ENCODE data around the gene OST4. TPM values are rescaled to one million over a fixed set of nuclear protein-coding genes. Genes with fewer than 3 reads are reported as not detected.

The OST4 gene
- total and polyA plus RNA-seq, 2 donors from 2014 or later = 260 to 718 TPM

DNA sequence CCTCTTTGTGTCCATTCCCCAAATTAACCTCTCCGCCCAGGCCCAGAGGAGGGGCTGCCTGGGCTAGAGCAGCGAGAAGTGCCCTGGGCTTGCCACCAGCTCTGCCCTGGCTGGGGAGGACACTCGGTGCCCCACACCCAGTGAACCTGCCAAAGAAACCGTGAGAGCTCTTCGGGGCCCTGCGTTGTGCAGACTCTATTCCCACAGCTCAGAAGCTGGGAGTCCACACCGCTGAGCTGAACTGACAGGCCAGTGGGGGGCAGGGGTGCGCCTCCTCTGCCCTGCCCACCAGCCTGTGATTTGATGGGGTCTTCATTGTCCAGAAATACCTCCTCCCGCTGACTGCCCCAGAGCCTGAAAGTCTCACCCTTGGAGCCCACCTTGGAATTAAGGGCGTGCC is 28.6 kb upstream of the OST4 start:
- Histone ChIP-seq H3K27ac (ENCODE audit: low read depth in 2 of 2, low read length in 2 of 2) (no peak overlapping the region), H3K9me3 (ENCODE audit: control insufficient read depth in 2 of 3, insufficient read depth in 1 of 3, low read length in 3 of 3) (no peaks in the 10 kb centered on the region), H3K4me3 (ENCODE audit: low read length in 3 of 3) (no peak overlapping the region), H3K9ac (ENCODE audit: low read length in 3 of 3) (no peak overlapping the region), H3K27me3 (ENCODE audit: control insufficient read depth, insufficient read depth, low read length) (no peaks in the 10 kb centered on the region), H3K4me1 (ENCODE audit: control insufficient read depth in 2 of 3, insufficient read depth in 2 of 3, low read depth in 1 of 3, low read length in 3 of 3) (peaks cover 0 to 12% (median 6%) of the 10 kb centered on the region in 3 donors), H3K36me3 (ENCODE audit: control insufficient read depth in 2 of 3, insufficient read depth in 3 of 3, low read length in 3 of 3) (peaks cover 0 to 11% (median 2%) of the 10 kb centered on the region in 3 donors)
- FAIRE-seq (no peak), DNase-seq (peak in 1 of 5 donors; percentile 69)
- TF ChIP-seq, protein P1, sequence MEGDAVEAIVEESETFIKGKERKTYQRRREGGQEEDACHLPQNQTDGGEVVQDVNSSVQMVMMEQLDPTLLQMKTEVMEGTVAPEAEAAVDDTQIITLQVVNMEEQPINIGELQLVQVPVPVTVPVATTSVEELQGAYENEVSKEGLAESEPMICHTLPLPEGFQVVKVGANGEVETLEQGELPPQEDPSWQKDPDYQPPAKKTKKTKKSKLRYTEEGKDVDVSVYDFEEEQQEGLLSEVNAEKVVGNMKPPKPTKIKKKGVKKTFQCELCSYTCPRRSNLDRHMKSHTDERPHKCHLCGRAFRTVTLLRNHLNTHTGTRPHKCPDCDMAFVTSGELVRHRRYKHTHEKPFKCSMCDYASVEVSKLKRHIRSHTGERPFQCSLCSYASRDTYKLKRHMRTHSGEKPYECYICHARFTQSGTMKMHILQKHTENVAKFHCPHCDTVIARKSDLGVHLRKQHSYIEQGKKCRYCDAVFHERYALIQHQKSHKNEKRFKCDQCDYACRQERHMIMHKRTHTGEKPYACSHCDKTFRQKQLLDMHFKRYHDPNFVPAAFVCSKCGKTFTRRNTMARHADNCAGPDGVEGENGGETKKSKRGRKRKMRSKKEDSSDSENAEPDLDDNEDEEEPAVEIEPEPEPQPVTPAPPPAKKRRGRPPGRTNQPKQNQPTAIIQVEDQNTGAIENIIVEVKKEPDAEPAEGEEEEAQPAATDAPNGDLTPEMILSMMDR (IDR thresholded peaks at IDR 0.05; ENCODE audit: borderline replicate concordance, extremely low read depth, insufficient read depth) = no peak
- intact Hi-C loops (cut with DNase I) = no loop called here

DNA sequence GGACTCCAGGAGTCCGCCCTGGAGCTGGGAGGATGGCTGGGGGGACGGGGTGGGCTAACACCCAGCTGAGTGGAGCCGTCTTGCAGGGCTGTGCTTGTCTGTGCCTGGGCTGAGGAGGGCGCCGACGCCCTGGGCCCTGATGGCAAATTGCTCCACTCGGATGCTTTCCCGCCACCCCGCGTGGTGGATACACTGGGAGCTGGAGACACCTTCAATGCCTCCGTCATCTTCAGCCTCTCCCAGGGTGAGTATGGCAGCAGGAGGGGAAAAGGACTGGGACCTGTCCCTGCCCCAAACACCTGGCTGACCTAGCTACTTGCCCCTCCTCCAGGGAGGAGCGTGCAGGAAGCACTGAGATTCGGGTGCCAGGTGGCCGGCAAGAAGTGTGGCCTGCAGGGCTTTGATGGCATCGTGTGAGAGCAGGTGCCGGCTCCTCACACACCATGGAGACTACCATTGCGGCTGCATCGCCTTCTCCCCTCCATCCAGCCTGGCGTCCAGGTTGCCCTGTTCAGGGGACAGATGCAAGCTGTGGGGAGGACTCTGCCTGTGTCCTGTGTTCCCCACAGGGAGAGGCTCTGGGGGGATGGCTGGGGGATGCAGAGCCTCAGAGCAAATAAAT is 28.0 kb upstream of the OST4 start:
- Histone ChIP-seq H3K9ac (ENCODE audit: low read length in 3 of 3) (no peak overlapping the region), H3K27me3 (ENCODE audit: control insufficient read depth, insufficient read depth, low read length) (no peaks in the 10 kb centered on the region), H3K4me3 (ENCODE audit: low read length in 3 of 3) (no peak overlapping the region), H3K27ac (ENCODE audit: low read depth in 2 of 2, low read length in 2 of 2) (no peak overlapping the region), H3K36me3 (ENCODE audit: control insufficient read depth in 2 of 3, insufficient read depth in 3 of 3, low read length in 3 of 3) (peaks cover 0 to 11% (median 2%) of the 10 kb centered on the region in 3 donors), H3K9me3 (ENCODE audit: control insufficient read depth in 2 of 3, insufficient read depth in 1 of 3, low read length in 3 of 3) (no peaks in the 10 kb centered on the region), H3K4me1 (ENCODE audit: control insufficient read depth in 2 of 3, insufficient read depth in 2 of 3, low read depth in 1 of 3, low read length in 3 of 3) (peaks cover 0 to 17% (median 6%) of the 10 kb centered on the region in 3 donors)
- FAIRE-seq (no peak), DNase-seq (peak in 1 of 5 donors; percentile 49)
- intact Hi-C loops (cut with DNase I) = loop anchor here (10.0 kb wide), 1 partner anchor 205 kb away; the partner anchor contains the start of gene UCN
- TF ChIP-seq, protein P1 (IDR thresholded peaks at IDR 0.05; ENCODE audit: borderline replicate concordance, extremely low read depth, insufficient read depth) = no peak

DNA sequence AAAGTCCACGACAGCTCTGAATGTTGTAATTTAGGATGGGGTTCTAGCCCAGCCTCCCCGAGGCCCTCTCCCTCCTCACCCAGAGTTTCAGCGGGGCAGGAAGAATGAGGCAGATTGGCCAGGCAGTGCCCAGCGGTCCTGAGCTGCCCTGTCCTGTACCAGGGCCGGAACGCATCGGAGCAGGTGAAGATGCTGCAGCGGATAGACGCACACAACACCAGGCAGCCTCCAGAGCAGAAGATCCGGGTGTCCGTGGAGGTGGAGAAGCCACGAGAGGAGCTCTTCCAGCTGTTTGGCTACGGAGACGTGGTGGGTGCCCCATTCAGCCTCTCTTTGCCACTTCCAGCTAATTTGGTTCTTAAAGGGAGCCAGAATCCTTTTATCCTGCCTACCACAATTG is 25.9 kb upstream of the OST4 start:
- H3K4me1 ChIP-seq (ENCODE audit: control insufficient read depth in 2 of 3, insufficient read depth in 2 of 3, low read depth in 1 of 3, low read length in 3 of 3) = peaks cover 0 to 26% (median 12%) of the 10 kb centered on the region in 3 donors
- no peak overlapping the region for H3K27ac ChIP-seq (ENCODE audit: low read depth in 2 of 2, low read length in 2 of 2)
- H3K27me3 ChIP-seq (ENCODE audit: control insufficient read depth, insufficient read depth, low read length) = no peaks in the 10 kb centered on the region
- peaks cover 0 to 11% (median 2%) of the 10 kb centered on the region in 3 donors for H3K36me3 ChIP-seq (ENCODE audit: control insufficient read depth in 2 of 3, insufficient read depth in 3 of 3, low read length in 3 of 3)
- H3K9ac ChIP-seq (ENCODE audit: low read length in 3 of 3) = no peak overlapping the region
- no peaks in the 10 kb centered on the region for H3K9me3 ChIP-seq (ENCODE audit: control insufficient read depth in 2 of 3, insufficient read depth in 1 of 3, low read length in 3 of 3)
- TF ChIP-seq, protein P1 (IDR thresholded peaks at IDR 0.05; ENCODE audit: borderline replicate concordance, extremely low read depth, insufficient read depth) = no peak
- intact Hi-C loops (cut with DNase I) = loop anchor here (10.0 kb wide), 1 partner anchor 207 kb away; the partner anchor contains the start of gene UCN
- FAIRE-seq (no peak), DNase-seq (peak in 1 of 5 donors; percentile 70)
- H3K4me3 ChIP-seq (ENCODE audit: low read length in 3 of 3) = no peak overlapping the region

Measured in kidney (tissue), 14 donors.